Esophagus muscularis mucosa (tissue), 4 donors: Measurements from ENCODE around the gene STK33. TPM values are rescaled to one million over a fixed set of nuclear protein-coding genes. Genes with fewer than 3 reads are reported as not detected.

Experiments used
- DNase-seq: peaks from one replicate; pipeline ENCODE4 v3.0.0-alpha.2; 2017; ENCODE audit errors: extremely low spot score
- H3K27ac ChIP-seq, 4 donors: fragments of 200-600 bp; sonication (generic); replicated peaks in 1 of 4; 1 replicate in 3 of 4; 2 replicates in 1 of 4; pipeline ENCODE4 v1.5.1; 2016 to 2019; ENCODE audit warnings: mild to moderate bottlenecking in 1 of 4
- H3K27me3 ChIP-seq, 4 donors: fragments of 200-600 bp; sonication (generic); one replicate each; pipeline versions ENCODE4 v1.5.1 to v1.6.0; 2016 to 2019
- H3K36me3 ChIP-seq, 4 donors: fragments of 200-600 bp; sonication (generic); one replicate each; pipeline ENCODE4 v1.5.1; 2016 to 2019
- H3K4me1 ChIP-seq, 4 donors: fragments of 200-600 bp; sonication (generic); one replicate each; pipeline ENCODE4 v1.5.1; 2016 to 2019
- H3K4me3 ChIP-seq, 4 donors: fragments of 200-600 bp; sonication (generic); 1 replicate in 2 of 4; 2 replicates in 2 of 4; pipeline ENCODE4 v1.5.1; 2016 to 2019; ENCODE audit warnings: mild to moderate bottlenecking in 4 of 4, moderate library complexity in 1 of 4
- H3K9me3 ChIP-seq, 4 donors: fragments of 200-600 bp; sonication (generic); 1 replicate in 3 of 4; 2 replicates in 1 of 4; pipeline ENCODE4 v1.5.1; 2016 to 2019
- CTCF ChIP-seq, 3 experiments: fragments of 200-600 bp in 2 of 3; fragments of 450-650 bp in 1 of 3; sonication (generic) in 2 of 3; IDR thresholded peaks; one replicate each; pipeline ENCODE4 v1.5.1; 2017 to 2019; ENCODE audit warnings: antibody characterized with exemption in 3 of 3, mild to moderate bottlenecking in 2 of 3, moderate library complexity in 1 of 3
- EP300 ChIP-seq: sonication (generic); formaldehyde crosslinking; IDR thresholded peaks from one replicate; pipeline ENCODE4 v1.6.1; 2017; ENCODE audit warnings: antibody characterized with exemption
- POLR2A ChIP-seq: fragments of 450-650 bp; IDR thresholded peaks from one replicate; pipeline ENCODE4 v1.6.1; 2017; ENCODE audit warnings: antibody characterized with exemption, moderate library complexity, mild to moderate bottlenecking, low read depth
- POLR2AphosphoS5 ChIP-seq, 2 donors: sonication (generic); formaldehyde crosslinking; IDR thresholded peaks; one replicate each; pipeline ENCODE4 v1.6.1; 2017; ENCODE audit warnings: antibody characterized with exemption in 2 of 2
- WGBS: methylation state at CpG from one replicate; pipeline ENCODE4 v1.1.5; 2018; 5-methylcytosine and 5-hydroxymethylcytosine counted together
- intact Hi-C: fragments of 100-400 bp; cut with DNase I; formaldehyde crosslinking; loops from one replicate; pipeline ENCODE4 v1.15.1; 2023
- total RNA-seq, 4 donors: library from RNA; depleted of rRNA; stranded (reverse); fragments of >200 nt; gene quantifications; one replicate each; pipeline versions ENCODE4 v1.1.0 to v1.2.1, GENCODE V29; 2016

Gene STK33
- total RNA-seq, 4 donors from 2014 or later = 12.7 to 29.1 (median 19.8) TPM

GRCh38 chr11:8403310-8403709 lies 190.7 kb downstream of the STK33 start:
- Histone ChIP-seq H3K36me3 (no peaks in the 10 kb centered on the region), H3K4me1 (no peaks in the 10 kb centered on the region), H3K27me3 (no peaks in the 10 kb centered on the region), H3K9me3 (no peaks in the 10 kb centered on the region), H3K4me3 (no peak overlapping the region), H3K27ac (no peak overlapping the region)
- intact Hi-C loops = no loop called here
- no peak for DNase-seq
- 28% methylated on average over 1 of the region's 1 CpG for WGBS
- TF ChIP-seq POLR2A (no peak), POLR2AphosphoS5 (IDR thresholded peaks at IDR 0.05) (no peak), CTCF (IDR thresholded peaks at IDR 0.05) (no peak), EP300 (no peak)

- no peak for DNase-seq
- H3K9me3 ChIP-seq = peaks cover 0 to 10% (median 7%) of the 10 kb centered on the region in 4 donors
- H3K27ac ChIP-seq = no peak overlapping the region
- no peaks in the 10 kb centered on the region for H3K36me3 ChIP-seq
- peaks cover 0 to 18% (median 18%) of the 10 kb centered on the region in 4 donors for H3K4me1 ChIP-seq
- intact Hi-C loops = no loop called here
- 88% methylated on average over 3 of the region's 3 CpGs for WGBS
- no peak overlapping the region for H3K4me3 ChIP-seq
- no peaks in the 10 kb centered on the region for H3K27me3 ChIP-seq
- no peak for TF ChIP-seq POLR2A
- no peak for TF ChIP-seq POLR2AphosphoS5 (IDR thresholded peaks at IDR 0.05)
- no peak for TF ChIP-seq EP300
- TF ChIP-seq CTCF (IDR thresholded peaks at IDR 0.05) = no peak
Measured at GRCh38 chr11:8392886-8393285, 201.1 kb downstream of the STK33 start.

- 91% methylated on average over 4 of the region's 4 CpGs for WGBS
Measured at GRCh38 chr11:8392166-8392565, 201.9 kb downstream of the STK33 start.

GRCh38 chr11:8390851-8391612 lies 203.0 kb downstream of the STK33 start:
- Histone ChIP-seq H3K27me3 (no peaks in the 10 kb centered on the region), H3K9me3 (no peaks in the 10 kb centered on the region), H3K27ac (no peak overlapping the region), H3K36me3 (no peaks in the 10 kb centered on the region), H3K4me3 (no peak overlapping the region), H3K4me1 (peaks cover 0 to 18% (median 18%) of the 10 kb centered on the region in 4 donors)
- DNase-seq = no peak
- WGBS = 94% methylated on average over 9 of the region's 9 CpGs
- no peak for TF ChIP-seq EP300
- no peak for TF ChIP-seq POLR2A
- no peak for TF ChIP-seq POLR2AphosphoS5 (IDR thresholded peaks at IDR 0.05)
- TF ChIP-seq CTCF (IDR thresholded peaks at IDR 0.05) = no peak
- intact Hi-C loops = no loop called here

More at GRCh38 chr11:8392166-8392565, 201.9 kb downstream of the STK33 start:
- no peak for DNase-seq
- no peaks in the 10 kb centered on the region for H3K27me3 ChIP-seq
- TF ChIP-seq CTCF (IDR thresholded peaks at IDR 0.05) (no peak), EP300 (no peak), POLR2AphosphoS5 (IDR thresholded peaks at IDR 0.05) (no peak), POLR2A (no peak)
- H3K9me3 ChIP-seq = peaks cover 0 to 10% (median 7%) of the 10 kb centered on the region in 4 donors
- no peak overlapping the region for H3K4me3 ChIP-seq
- H3K4me1 ChIP-seq = peaks cover 0 to 18% (median 18%) of the 10 kb centered on the region in 4 donors
- no peaks in the 10 kb centered on the region for H3K36me3 ChIP-seq
- no peak overlapping the region for H3K27ac ChIP-seq
- intact Hi-C loops = no loop called here
